Smooth muscle cell of bladder (primary cell): ENCODE measurements around the gene RAB36. TPM values are rescaled to one million over a fixed set of nuclear protein-coding genes. Genes with fewer than 3 reads are reported as not detected.

Source experiments
- total RNA-seq: library from RNA; depleted of rRNA; stranded (reverse); fragments of >200 nt; gene quantifications from 2 replicates; pipeline ENCODE4 v1.2.3, GENCODE V29; 2014

The RAB36 gene, protein sequence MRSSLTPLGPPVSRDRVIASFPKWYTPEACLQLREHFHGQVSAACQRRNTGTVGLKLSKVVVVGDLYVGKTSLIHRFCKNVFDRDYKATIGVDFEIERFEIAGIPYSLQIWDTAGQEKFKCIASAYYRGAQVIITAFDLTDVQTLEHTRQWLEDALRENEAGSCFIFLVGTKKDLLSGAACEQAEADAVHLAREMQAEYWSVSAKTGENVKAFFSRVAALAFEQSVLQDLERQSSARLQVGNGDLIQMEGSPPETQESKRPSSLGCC
- total RNA-seq = 2.4 and 2.7 TPM in 2 replicates

DNA sequence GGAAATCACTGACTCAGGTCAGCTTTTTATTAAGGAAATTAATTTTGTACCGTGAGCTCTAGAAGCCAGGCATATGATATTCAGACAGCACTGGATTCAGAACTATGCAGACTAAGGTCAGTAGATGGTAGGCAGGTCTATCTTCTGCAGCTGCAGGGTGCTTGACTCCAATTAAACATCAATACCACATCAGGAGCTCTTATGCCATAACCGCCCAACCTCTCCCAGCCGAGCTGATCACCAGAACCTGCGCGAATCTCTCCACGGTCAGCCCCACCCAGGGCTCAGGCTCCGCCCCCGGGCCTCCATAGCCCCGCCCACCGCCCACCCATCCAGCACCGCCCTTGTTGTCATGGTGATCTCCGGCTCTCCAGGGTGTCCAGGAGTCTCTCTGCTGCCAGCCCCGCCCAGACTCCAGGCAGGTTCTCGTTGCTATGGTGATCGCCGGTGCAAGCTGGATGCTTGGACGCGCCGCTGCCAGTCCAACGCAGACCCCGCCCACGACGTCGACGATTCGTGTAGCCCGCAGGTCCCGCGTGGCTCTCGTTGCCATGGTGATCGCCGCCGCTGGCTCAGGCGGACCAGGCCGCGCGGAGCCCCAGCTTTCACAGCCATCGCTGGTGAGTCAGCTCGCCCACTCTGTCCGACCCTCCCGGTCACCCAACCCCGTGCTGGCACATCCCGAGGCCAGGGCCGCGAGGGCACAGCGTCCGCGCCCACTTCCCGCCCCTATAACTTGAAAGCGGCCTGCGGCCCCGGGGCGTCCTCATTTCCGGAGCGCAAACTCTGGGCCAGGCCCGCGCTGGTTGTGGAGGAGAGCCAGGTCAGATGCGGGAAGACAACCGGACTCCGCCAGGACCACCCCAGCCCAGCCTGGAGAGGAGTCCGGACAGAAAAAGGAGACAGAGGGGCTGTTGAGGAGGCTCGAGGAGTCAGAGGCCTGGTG is at the start of gene RAB36:
Gene RAB36, plus strand, starts transcription at position 546 of the 946 bp plus-strand sequence. CDS start 1,140 bp downstream, outside the sequence.

DNA sequence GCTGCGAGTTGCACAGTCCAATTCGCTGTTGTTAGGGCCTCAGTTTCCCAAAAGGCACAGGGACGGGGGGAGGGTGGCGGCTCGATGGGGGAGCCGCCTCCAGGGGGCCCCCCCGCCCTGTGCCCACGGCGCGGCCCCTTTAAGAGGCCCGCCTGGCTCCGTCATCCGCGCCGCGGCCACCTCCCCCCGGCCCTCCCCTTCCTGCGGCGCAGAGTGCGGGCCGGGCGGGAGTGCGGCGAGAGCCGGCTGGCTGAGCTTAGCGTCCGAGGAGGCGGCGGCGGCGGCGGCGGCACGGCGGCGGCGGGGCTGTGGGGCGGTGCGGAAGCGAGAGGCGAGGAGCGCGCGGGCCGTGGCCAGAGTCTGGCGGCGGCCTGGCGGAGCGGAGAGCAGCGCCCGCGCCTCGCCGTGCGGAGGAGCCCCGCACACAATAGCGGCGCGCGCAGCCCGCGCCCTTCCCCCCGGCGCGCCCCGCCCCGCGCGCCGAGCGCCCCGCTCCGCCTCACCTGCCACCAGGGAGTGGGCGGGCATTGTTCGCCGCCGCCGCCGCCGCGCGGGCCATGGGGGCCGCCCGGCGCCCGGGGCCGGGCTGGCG is 35.1 kb downstream of the RAB36 start, which contains the start of gene BCR:
Gene BCR, plus strand, starts transcription at position 209 of the 592 bp plus-strand sequence. CDS start 452 bp downstream, outside the sequence.

Other genes starting within 250 kb of the RAB36 start
- 3.4 and 3.7 TPM in 2 replicates for gene GNAZ, start 75.0 kb upstream of the RAB36 start, total RNA-seq
- 0.14 TPM in 1 of 2 replicates, not detected in the other for gene RSPH14, start 3.5 kb upstream of the RAB36 start, total RNA-seq
- gene BCR, start 35.0 kb downstream of the RAB36 start, total RNA-seq = 24.2 and 30.2 TPM in 2 replicates